ENCODE measurements around the gene SIGLEC11.
"Not testable (repeated sequence)": the region's sequence is repeated elsewhere in the genome, so short reads cannot be mapped to it uniquely, and the experiment has no call there.

The SIGLEC11 gene

GRCh38 chr19:49960980-49961379 is at the start of gene SIGLEC11:
Gene SIGLEC11, minus strand, starts transcription at chr19:49961172. Its CDS starts 91 bp downstream, at chr19:49961081.
- DNase-seq = not testable (repeated sequence)

- DNase-seq = no peak
These were observed 47.6 kb upstream of the SIGLEC11 start for GRCh38 chr19:50008532-50008931.

- no peak for DNase-seq
These were observed 47.0 kb upstream of the SIGLEC11 start for GRCh38 chr19:50007947-50008346.

GRCh38 chr19:50007170-50007569 is 46.2 kb upstream of the SIGLEC11 start:
- no peak for DNase-seq

GRCh38 chr19:50005428-50005827 is 44.5 kb upstream of the SIGLEC11 start:
- no peak for DNase-seq

- DNase-seq = no peak
These were observed 42.9 kb upstream of the SIGLEC11 start for GRCh38 chr19:50003810-50004419.

GRCh38 chr19:50003254-50003788 is 42.3 kb upstream of the SIGLEC11 start:
- no peak for DNase-seq

GRCh38 chr19:50002386-50002960 is 41.5 kb upstream of the SIGLEC11 start:
- no peak for DNase-seq

- DNase-seq = no peak
These were observed 40.8 kb upstream of the SIGLEC11 start for GRCh38 chr19:50001775-50002174.

- no peak for DNase-seq
These were observed 40.0 kb upstream of the SIGLEC11 start for GRCh38 chr19:50000841-50001557.

- no peak for DNase-seq
These were observed 39.3 kb upstream of the SIGLEC11 start for GRCh38 chr19:50000038-50000840.

GRCh38 chr19:49999371-50000010 is 38.5 kb upstream of the SIGLEC11 start:
- DNase-seq = no peak

GRCh38 chr19:49997709-49998108 is 36.7 kb upstream of the SIGLEC11 start:
- no peak for DNase-seq

- no peak for DNase-seq
These were observed 27.5 kb upstream of the SIGLEC11 start for GRCh38 chr19:49988433-49988832.

GRCh38 chr19:49988007-49988406 is 27.0 kb upstream of the SIGLEC11 start:
- DNase-seq = no peak

- no peak for DNase-seq
These were observed 26.3 kb upstream of the SIGLEC11 start for GRCh38 chr19:49987159-49987698.

GRCh38 chr19:49986354-49986753 is 25.4 kb upstream of the SIGLEC11 start:
- DNase-seq = no peak

- DNase-seq = no peak
These were observed 24.9 kb upstream of the SIGLEC11 start for GRCh38 chr19:49985871-49986270.

GRCh38 chr19:49984491-49984890 is 23.5 kb upstream of the SIGLEC11 start:
- no peak for DNase-seq

GRCh38 chr19:49983645-49984229 is 22.8 kb upstream of the SIGLEC11 start:
- DNase-seq = peak; percentile 6

GRCh38 chr19:49981603-49982593 is 20.9 kb upstream of the SIGLEC11 start:
- DNase-seq = no peak
